H1 (cell line): ENCODE data around the gene TP63. TPM values are rescaled to one million over a fixed set of nuclear protein-coding genes. Genes with fewer than 3 reads are reported as not detected.

Experiments used
- CTCF ChIA-PET: fragments of 300-600 bp; sonication (Branson Sonifier 250); formaldehyde crosslinking; loops from one replicate; lab custom pipeline; 2021; ENCODE audit not compliant: partially characterized antibody; lab: Charles Lee
- POLR2A ChIA-PET: fragments of 300-600 bp; sonication (Branson Sonifier 250); formaldehyde crosslinking; loops from one replicate; lab custom pipeline; 2021; ENCODE audit warnings: inconsistent platforms; ENCODE audit not compliant: partially characterized antibody; lab: Charles Lee
- DNase-seq, 2 experiments: peaks; one replicate each; pipeline versions ENCODE4 v3.0.0 to v3.0.0-alpha.2; 2010 to 2022; ENCODE audit warnings: low spot score in 2 of 2, low read depth in 1 of 2, mixed read lengths in 1 of 2
- FAIRE-seq: peaks from 2 replicates; lab custom pipeline; 2011; peaks lifted over from hg19 to GRCh38; lab: Jason Lieb, UNC
- H2AFZ ChIP-seq: 2 replicates; pipeline ENCODE4 v1.8.1; 2012; ENCODE audit warnings: low read length, inconsistent platforms
- H2AK5ac ChIP-seq: 2 replicates; pipeline ENCODE4 v1.6.1; 2013; ENCODE audit warnings: low read depth, low read length
- H2BK120ac ChIP-seq: replicated peaks from 2 replicates; pipeline ENCODE3; 2013; ENCODE audit warnings: low read depth, low read length, inconsistent platforms
- H2BK12ac ChIP-seq: 2 replicates; pipeline ENCODE4 v1.6.1; 2013; ENCODE audit warnings: low read depth, low read length
- H2BK15ac ChIP-seq: 2 replicates; pipeline ENCODE4 v1.6.1; 2013; ENCODE audit warnings: low read length
- H2BK20ac ChIP-seq: 2 replicates; pipeline ENCODE4 v1.6.1; 2013; ENCODE audit warnings: low read length
- H2BK5ac ChIP-seq: 2 replicates; pipeline ENCODE4 v1.6.1; 2013; ENCODE audit warnings: low read depth, low read length
- H3K14ac ChIP-seq: 2 replicates; pipeline ENCODE4 v1.6.1; 2013; ENCODE audit warnings: inconsistent platforms; ENCODE audit not compliant: insufficient read length
- H3K18ac ChIP-seq: 2 replicates; pipeline ENCODE4 v1.6.1; 2013; ENCODE audit warnings: low read length; ENCODE audit errors: extremely low read depth
- H3K23ac ChIP-seq: 2 replicates; pipeline ENCODE4 v1.6.1; 2013; ENCODE audit warnings: inconsistent platforms; ENCODE audit not compliant: insufficient read length
- H3K23me2 ChIP-seq: 2 replicates; pipeline ENCODE4 v1.6.1; 2013; ENCODE audit warnings: low read depth, low read length
- H3K27ac ChIP-seq: 2 replicates; pipeline ENCODE4 v1.6.1; 2011; ENCODE audit warnings: low read depth, low read length, inconsistent platforms
- H3K27me3 ChIP-seq, 4 experiments: replicated peaks in 1 of 4; 1 replicate in 1 of 4; 2 replicates in 3 of 4; pipeline versions ENCODE4 v1.6.1 to v1.8.1; 2011 to 2013; ENCODE audit warnings: low read length in 3 of 4, mild to moderate bottlenecking in 3 of 4, inconsistent platforms in 2 of 4, mixed read lengths in 2 of 4, moderate library complexity in 1 of 4; ENCODE audit not compliant: control insufficient read depth in 3 of 4, insufficient read depth in 3 of 4; ENCODE audit errors: extremely low read depth in 1 of 4
- H3K36me3 ChIP-seq, 4 experiments: 2 replicates each; pipeline versions ENCODE4 v1.6.1 to v1.8.1; 2011 to 2013; ENCODE audit warnings: mild to moderate bottlenecking in 4 of 4, low read length in 3 of 4, moderate library complexity in 2 of 4, control low read depth in 1 of 4, inconsistent platforms in 1 of 4; ENCODE audit not compliant: insufficient read depth in 4 of 4, control insufficient read depth in 2 of 4
- H3K4ac ChIP-seq: replicated peaks from 2 replicates; pipeline ENCODE3; 2013; ENCODE audit warnings: low read length, low read depth, mixed read lengths, inconsistent platforms; ENCODE audit not compliant: insufficient read length
- H3K4me1 ChIP-seq, 4 experiments: replicated peaks in 1 of 4; 1 replicate in 1 of 4; 2 replicates in 3 of 4; pipeline versions ENCODE4 v1.6.1 to v1.8.1; 2011 to 2013; ENCODE audit warnings: low read length in 3 of 4, inconsistent platforms in 2 of 4, mixed read lengths in 1 of 4; ENCODE audit not compliant: insufficient read depth in 4 of 4, control insufficient read depth in 3 of 4
- H3K4me2 ChIP-seq, 2 experiments: 2 replicates each; pipeline versions ENCODE4 v1.6.1 to v1.8.1; 2011 to 2013; ENCODE audit warnings: low read depth in 2 of 2, low read length in 2 of 2, control low read depth in 1 of 2, inconsistent platforms in 1 of 2, mild to moderate bottlenecking in 1 of 2; ENCODE audit not compliant: insufficient read depth in 1 of 2
- H3K4me3 ChIP-seq, 4 experiments: fragments of 200-600, 300-600 bp in 1 of 4; sonication (generic), shearing (Covaris generic), sonication (Bioruptor Twin) in 1 of 4; 2 replicates each; pipeline versions ENCODE4 v1.5.1 to v1.8.1; 2011 to 2016; ENCODE audit warnings: low read length in 4 of 4, low read depth in 3 of 4, control low read depth in 2 of 4, inconsistent platforms in 2 of 4, mild to moderate bottlenecking in 2 of 4, mixed read lengths in 1 of 4, moderate library complexity in 1 of 4; ENCODE audit not compliant: insufficient read depth in 2 of 4; ENCODE audit errors: extremely low read depth in 1 of 4
- H3K56ac ChIP-seq: replicated peaks from 2 replicates; pipeline ENCODE3; 2013; ENCODE audit warnings: low read depth, mild to moderate bottlenecking, mixed read lengths, low read length, inconsistent platforms; ENCODE audit not compliant: insufficient read length
- H3K79me1 ChIP-seq: 2 replicates; pipeline ENCODE4 v1.6.1; 2013; ENCODE audit warnings: low read depth, low read length, control low read depth
- H3K79me2 ChIP-seq, 2 experiments: 2 replicates each; pipeline versions ENCODE4 v1.6.1 to v1.8.1; 2012 to 2013; ENCODE audit warnings: low read length in 2 of 2, mild to moderate bottlenecking in 2 of 2, inconsistent platforms in 1 of 2; ENCODE audit not compliant: insufficient read depth in 2 of 2, control insufficient read depth in 1 of 2
- H3K9ac ChIP-seq, 4 experiments: replicated peaks in 1 of 4; 1 replicate in 1 of 4; 2 replicates in 3 of 4; pipeline versions ENCODE4 v1.6.1 to v1.8.1; 2011 to 2013; ENCODE audit warnings: low read depth in 3 of 4, low read length in 3 of 4, control low read depth in 2 of 4, mild to moderate bottlenecking in 2 of 4, moderate library complexity in 2 of 4, inconsistent platforms in 1 of 4; ENCODE audit errors: extremely low read depth in 1 of 4
- H3K9me3 ChIP-seq, 2 experiments: 2 replicates each; pipeline versions ENCODE4 v1.6.1 to v1.8.1; 2012 to 2013; ENCODE audit warnings: mild to moderate bottlenecking in 2 of 2, moderate library complexity in 2 of 2, control low read depth in 1 of 2, inconsistent platforms in 1 of 2, low read depth in 1 of 2, low read length in 1 of 2, mixed read lengths in 1 of 2; ENCODE audit not compliant: insufficient read depth in 2 of 2
- H4K20me1 ChIP-seq, 2 experiments: replicated peaks in 1 of 2; 2 replicates each; pipeline versions ENCODE3 to v1.8.1; 2011 to 2013; ENCODE audit warnings: inconsistent platforms in 2 of 2, low read length in 2 of 2, mild to moderate bottlenecking in 1 of 2; ENCODE audit not compliant: insufficient read depth in 2 of 2, control insufficient read depth in 1 of 2
- H4K5ac ChIP-seq: 2 replicates; pipeline ENCODE4 v1.6.1; 2013; ENCODE audit warnings: low read length, low read depth, mixed read lengths, inconsistent platforms; ENCODE audit not compliant: insufficient read length
- H4K8ac ChIP-seq: 2 replicates; pipeline ENCODE4 v1.8.0; 2013; ENCODE audit warnings: mild to moderate bottlenecking, moderate library complexity, low read length, inconsistent platforms; ENCODE audit not compliant: insufficient read depth; ENCODE audit errors: extremely low read depth
- H4K91ac ChIP-seq: replicated peaks from 2 replicates; pipeline ENCODE3; 2013; ENCODE audit warnings: low read length, mixed read lengths, inconsistent platforms; ENCODE audit not compliant: insufficient read length
- BCL11A ChIP-seq, 2 experiments: IDR thresholded peaks; one replicate each; pipeline ENCODE4 v1.6.1; 2011; ENCODE audit warnings: low read depth in 2 of 2, low read length in 2 of 2, mild to moderate bottlenecking in 2 of 2
- KDM5A ChIP-seq: fragments of 200-600 bp; IDR thresholded peaks from 2 replicates; pipeline ENCODE4 v1.7.1; 2012; ENCODE audit warnings: mild to moderate bottlenecking, low read length, inconsistent platforms, mixed read lengths
- SIRT6 ChIP-seq: IDR thresholded peaks from one replicate; pipeline ENCODE4 v1.7.1; 2012; ENCODE audit warnings: low read length, inconsistent platforms
- WGBS, 2 experiments: shearing (Covaris generic) in 1 of 2; methylation state at CpG; one replicate each; pipeline versions ENCODE4 v1.1.6 to v1.1.7; 2013 to 2015; ENCODE audit warnings: low lambda C conversion rate in 2 of 2, mixed read lengths in 2 of 2, inconsistent platforms in 1 of 2, low coverage in 1 of 2, missing lambda C conversion rate in 1 of 2; ENCODE audit not compliant: insufficient replicate concordance in 2 of 2, insufficient coverage in 1 of 2, insufficient read length in 1 of 2; ENCODE audit errors: extremely low coverage in 1 of 2, missing lambda C conversion rate in 1 of 2; 5-methylcytosine and 5-hydroxymethylcytosine counted together
- polyA plus RNA-seq, 7 experiments: library from polyadenylated mRNA; depleted of rRNA in 3 of 7; stranded (reverse) in 5 of 7; unstranded in 2 of 7; fragments of >200 nt in 5 of 7; fragments of 200-250 nt in 2 of 7; gene quantifications; 1 replicate in 5 of 7; 2 replicates in 1 of 7; 4 replicates in 1 of 7; pipeline versions ENCODE4 v1.2.1 to v1.2.3, GENCODE V29; 2011 to 2013; ENCODE audit warnings: missing spikeins in 2 of 7, mixed read lengths in 2 of 7
- total RNA-seq: library from RNA; stranded (reverse); fragmentation: NEBNext Ultra II Directional; extraction: Animal tissue kit (Norgen Biotek cat#: 25700); gene quantifications from 2 replicates; pipeline ENCODE4 v1.2.1, GENCODE V29; 2021

The TP63 gene
- total and polyA plus RNA-seq, 2 of the 8 experiments (the other 6 are each of a cell fraction or from before 2014, with no cell fraction given): not detected

- Histone ChIP-seq H3K4ac (no peak overlapping the region), H4K91ac (no peak overlapping the region), H3K4me2 (no peak overlapping the region), H3K79me2 (no peaks in the 10 kb centered on the region), H2BK120ac (no peak overlapping the region), H3K9ac (no peak overlapping the region), H3K4me1 (no peaks in the 10 kb centered on the region; a peak in 1 of 7 replicates), H2BK20ac (no peak overlapping the region), H2BK15ac (no peak overlapping the region), H3K23ac (no peak overlapping the region), H3K36me3 (no peaks in the 10 kb centered on the region), H3K79me1 (no peaks in the 10 kb centered on the region), H2AFZ (no peak overlapping the region), H3K27me3 (no peaks in the 10 kb centered on the region), H4K20me1 (no peaks in the 10 kb centered on the region), H3K56ac (no peak overlapping the region), H3K4me3 (no peak overlapping the region), H3K18ac (no peak overlapping the region), H3K9me3 (no peaks in the 10 kb centered on the region), H2AK5ac (no peak overlapping the region), H2BK5ac (no peak overlapping the region), H3K14ac (no peak overlapping the region), H2BK12ac (no peak overlapping the region), H4K5ac (no peak overlapping the region), H3K27ac (no peak overlapping the region), H3K23me2 (no peaks in the 10 kb centered on the region), H4K8ac (no peak overlapping the region)
- CTCF ChIA-PET: no interaction called here
- POLR2A ChIA-PET: no interaction called here
- 83% methylated on average over 4 of the region's 4 CpGs; no CpG with 5 or more reads in 1 of the 2 experiments for WGBS, 2 experiments
- no peak for FAIRE-seq
- no peak for DNase-seq
- TF ChIP-seq BCL11A (IDR thresholded peaks at IDR 0.05; ENCODE audit: low read depth in 2 of 2, low read length in 2 of 2) (no peak), KDM5A (no peak), SIRT6 (no peak)
Observed at GRCh38 chr3:189890496-189890895, 259.3 kb downstream of the TP63 start.
